GM11168 (cell line): ENCODE results near the gene SYCP1.

ENCODE experiments used
- in situ Hi-C: fragments of 300-500 bp; cut with MboI; formaldehyde crosslinking; loops from one replicate; pipeline ENCODE4 v1.12.0; 2022; ENCODE audit warnings: low sequenced_read_pairs; ENCODE audit not compliant: unreplicated experiment

SYCP1 gene

DNA sequence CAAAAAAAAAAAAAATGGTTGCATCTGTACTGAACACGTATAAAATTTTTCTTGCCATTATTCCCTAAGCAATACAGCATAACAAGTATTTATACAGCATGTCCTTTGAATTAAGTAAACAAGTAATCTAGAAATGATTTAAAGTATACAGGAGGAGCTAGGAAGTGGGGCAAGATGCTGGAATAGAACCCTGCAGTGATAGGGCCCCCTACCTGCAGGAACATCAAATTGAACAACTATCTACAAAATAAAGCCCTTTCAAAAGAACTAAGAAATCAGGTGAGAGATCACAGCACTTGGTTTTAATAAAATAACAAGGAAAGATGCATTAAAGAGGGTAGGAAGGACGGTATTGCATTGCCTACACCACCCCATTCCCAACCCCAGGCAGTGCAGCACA lies 185.8 kb downstream of the SYCP1 start:
- in situ Hi-C loops, result no loop called here

- in situ Hi-C loops, result no loop called here
Measured at GRCh38 chr1:115041654-115042053, 187.0 kb downstream of the SYCP1 start.
